Measurements from ENCODE around the gene KIFC1.
A peak's percentile ranks its signal among the peaks of the same experiment; 100 is the strongest.

KIFC1 gene

GRCh38 chr6:33410050-33410710 lies 18.6 kb downstream of the KIFC1 start:
- H3K4me3 ChIP-seq (ENCODE audit: low read depth, low read length), result peak overlapping the region; percentile 75
- DNase-seq (ENCODE audit: low read depth), result peak; percentile 99
- TF ChIP-seq CTCF (IDR thresholded peaks at IDR 0.05; ENCODE audit: insufficient read depth, low read depth, low read length, missing control alignments), result no peak

GRCh38 chr6:33410711-33411631 lies 19.3 kb downstream of the KIFC1 start, which contains the start of gene PHF1:
Gene PHF1 (plus strand): TSS chr6:33411014. CDS start chr6:33412264, 1,250 bp downstream.
- TF ChIP-seq CTCF (IDR thresholded peaks at IDR 0.05; ENCODE audit: insufficient read depth, low read depth, low read length, missing control alignments), result no peak
- DNase-seq (ENCODE audit: low read depth), result no peak
- peak within 1 kb of the TSS; percentile 75 for H3K4me3 ChIP-seq (ENCODE audit: low read depth, low read length)

GRCh38 chr6:33411632-33412005 lies 20.0 kb downstream of the KIFC1 start:
- no peak for TF ChIP-seq CTCF (IDR thresholded peaks at IDR 0.05; ENCODE audit: insufficient read depth, low read depth, low read length, missing control alignments)

GRCh38 chr6:33412140-33413009 lies 20.8 kb downstream of the KIFC1 start:
- TF ChIP-seq CTCF (IDR thresholded peaks at IDR 0.05; ENCODE audit: insufficient read depth, low read depth, low read length, missing control alignments), result no peak
- H3K4me3 ChIP-seq (ENCODE audit: low read depth, low read length), result no peak overlapping the region
- no peak for DNase-seq (ENCODE audit: low read depth)

More at GRCh38 chr6:33411632-33412005, 20.0 kb downstream of the KIFC1 start:
- H3K4me3 ChIP-seq (ENCODE audit: low read depth, low read length), result peak overlapping the region; percentile 75
- no peak for DNase-seq (ENCODE audit: low read depth)

- H3K4me3 ChIP-seq (ENCODE audit: low read depth, low read length), result no peak overlapping the region
- no peak for DNase-seq (ENCODE audit: low read depth)
- no peak for TF ChIP-seq CTCF (IDR thresholded peaks at IDR 0.05; ENCODE audit: insufficient read depth, low read depth, low read length, missing control alignments)
Measured at GRCh38 chr6:33413241-33414120, 21.9 kb downstream of the KIFC1 start.
